ENCODE measurements around the gene SOWAHB.
A peak's percentile ranks its signal among the peaks of the same experiment; 100 is the strongest.

SOWAHB gene

GRCh38 chr4:76897536-76898384 is at the start of gene SOWAHB:
TSS of gene SOWAHB (minus strand) at chr4:76898144. CDS start at chr4:76897849, 295 bp downstream.
- peak in 5 of 6 experiments; percentile 6 to 48 (median 31) for DNase-seq

GRCh38 chr4:76947369-76947768 is 49.4 kb upstream of the SOWAHB start:
- DNase-seq, result no peak

GRCh38 chr4:76943790-76944189 is 45.8 kb upstream of the SOWAHB start:
- DNase-seq, result no peak

GRCh38 chr4:76943129-76943620 is 45.2 kb upstream of the SOWAHB start:
- DNase-seq, result no peak

- no peak for DNase-seq
These were observed 41.2 kb upstream of the SOWAHB start for GRCh38 chr4:76939184-76939583.

- DNase-seq, result no peak
These were observed 33.8 kb upstream of the SOWAHB start for GRCh38 chr4:76931576-76932276.

- DNase-seq, result no peak
These were observed 33.1 kb upstream of the SOWAHB start for GRCh38 chr4:76931087-76931486.

- no peak for DNase-seq
These were observed 32.7 kb upstream of the SOWAHB start for GRCh38 chr4:76930685-76931084.

GRCh38 chr4:76926841-76927240 is 28.9 kb upstream of the SOWAHB start:
- DNase-seq, result no peak

GRCh38 chr4:76923619-76924357 is 25.8 kb upstream of the SOWAHB start:
- no peak for DNase-seq

- no peak for DNase-seq
These were observed 22.8 kb upstream of the SOWAHB start for GRCh38 chr4:76920715-76921114.

GRCh38 chr4:76909711-76910110 is 11.8 kb upstream of the SOWAHB start:
- DNase-seq, result no peak

GRCh38 chr4:76905521-76905920 is 7.6 kb upstream of the SOWAHB start:
- no peak for DNase-seq

- no peak for DNase-seq
These were observed 6.8 kb upstream of the SOWAHB start for GRCh38 chr4:76904646-76905190.

- no peak for DNase-seq
These were observed 4.4 kb upstream of the SOWAHB start for GRCh38 chr4:76902233-76902890.

GRCh38 chr4:76898949-76899645 is 1.2 kb upstream of the SOWAHB start:
- DNase-seq, result peak in 1 of 6 experiments; percentile 4

- no peak for DNase-seq
These were observed 395 bp upstream of the SOWAHB start for GRCh38 chr4:76898385-76898692.

GRCh38 chr4:76896614-76897535 is 1.1 kb downstream of the SOWAHB start:
- DNase-seq, result peak in 3 of 6 experiments; percentile 17 to 48 (median 25)

- no peak for DNase-seq
These were observed 1.9 kb downstream of the SOWAHB start for GRCh38 chr4:76896048-76896447.

- DNase-seq, result no peak
These were observed 2.3 kb downstream of the SOWAHB start for GRCh38 chr4:76895619-76896018.

Measured in stimulated activated naive CD4-positive, alpha-beta T cell (primary cell).